GM12864 (cell line): ENCODE results near the gene EPHA5.

Experiments used
- DNase-seq: peaks from one replicate; pipeline ENCODE4 v3.0.0-alpha.2; 2011; ENCODE audit warnings: low read depth
- H3K4me3 ChIP-seq: 2 replicates; pipeline ENCODE4 v1.5.1; 2011; ENCODE audit warnings: mild to moderate bottlenecking, low read depth, low read length, control low read depth
- TF ChIP-seq, protein P1 (sequence below): IDR thresholded peaks from 2 replicates; pipeline ENCODE4 v1.5.1; 2011; ENCODE audit warnings: low read depth, mild to moderate bottlenecking, moderate library complexity, low read length, control low read depth, inconsistent platforms; ENCODE audit errors: missing control alignments

EPHA5 gene

DNA sequence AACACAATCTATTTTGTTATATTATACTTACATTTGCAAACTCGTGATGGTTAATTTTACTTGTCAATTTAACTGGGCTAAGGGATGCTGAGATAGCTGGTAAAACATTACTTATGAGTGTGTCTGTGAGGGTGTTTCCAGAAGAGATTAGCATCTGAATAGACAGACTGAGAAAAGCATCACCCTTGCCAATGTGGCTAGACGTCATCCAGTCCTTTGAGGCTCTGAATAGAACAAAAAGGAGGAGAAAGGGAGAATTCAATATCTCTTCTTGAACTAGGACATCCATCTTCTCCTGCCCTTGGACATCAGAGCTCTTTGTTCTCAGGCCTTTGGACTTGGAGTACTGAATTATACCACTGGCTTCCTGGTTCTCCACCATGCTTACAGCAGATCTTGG lies 154.6 kb downstream of the EPHA5 start:
- no peak overlapping the region for H3K4me3 ChIP-seq
- TF ChIP-seq, protein P1, sequence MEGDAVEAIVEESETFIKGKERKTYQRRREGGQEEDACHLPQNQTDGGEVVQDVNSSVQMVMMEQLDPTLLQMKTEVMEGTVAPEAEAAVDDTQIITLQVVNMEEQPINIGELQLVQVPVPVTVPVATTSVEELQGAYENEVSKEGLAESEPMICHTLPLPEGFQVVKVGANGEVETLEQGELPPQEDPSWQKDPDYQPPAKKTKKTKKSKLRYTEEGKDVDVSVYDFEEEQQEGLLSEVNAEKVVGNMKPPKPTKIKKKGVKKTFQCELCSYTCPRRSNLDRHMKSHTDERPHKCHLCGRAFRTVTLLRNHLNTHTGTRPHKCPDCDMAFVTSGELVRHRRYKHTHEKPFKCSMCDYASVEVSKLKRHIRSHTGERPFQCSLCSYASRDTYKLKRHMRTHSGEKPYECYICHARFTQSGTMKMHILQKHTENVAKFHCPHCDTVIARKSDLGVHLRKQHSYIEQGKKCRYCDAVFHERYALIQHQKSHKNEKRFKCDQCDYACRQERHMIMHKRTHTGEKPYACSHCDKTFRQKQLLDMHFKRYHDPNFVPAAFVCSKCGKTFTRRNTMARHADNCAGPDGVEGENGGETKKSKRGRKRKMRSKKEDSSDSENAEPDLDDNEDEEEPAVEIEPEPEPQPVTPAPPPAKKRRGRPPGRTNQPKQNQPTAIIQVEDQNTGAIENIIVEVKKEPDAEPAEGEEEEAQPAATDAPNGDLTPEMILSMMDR, result no peak
- DNase-seq, result no peak

DNA sequence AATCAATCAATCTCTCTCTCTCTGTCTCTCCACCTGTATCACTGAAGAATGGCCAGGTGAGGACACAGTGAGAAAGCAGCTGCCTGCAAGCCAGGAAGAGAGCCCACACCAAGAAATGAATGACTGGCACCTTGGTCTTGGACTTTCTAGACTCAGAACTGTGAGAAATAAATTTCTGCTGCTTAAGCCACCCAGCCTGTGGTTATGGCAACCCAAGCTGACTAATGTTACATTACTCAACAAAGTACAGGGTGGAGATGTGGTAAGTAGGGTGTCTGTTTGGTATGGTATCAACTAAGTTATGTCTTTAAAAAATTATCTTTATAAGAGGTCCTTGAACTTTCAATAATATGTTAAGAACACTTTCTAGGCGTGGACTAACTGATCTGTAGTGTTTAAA lies 159.3 kb downstream of the EPHA5 start:
- TF ChIP-seq, protein P1, result no peak
- DNase-seq, result no peak
- H3K4me3 ChIP-seq, result no peak overlapping the region

DNA sequence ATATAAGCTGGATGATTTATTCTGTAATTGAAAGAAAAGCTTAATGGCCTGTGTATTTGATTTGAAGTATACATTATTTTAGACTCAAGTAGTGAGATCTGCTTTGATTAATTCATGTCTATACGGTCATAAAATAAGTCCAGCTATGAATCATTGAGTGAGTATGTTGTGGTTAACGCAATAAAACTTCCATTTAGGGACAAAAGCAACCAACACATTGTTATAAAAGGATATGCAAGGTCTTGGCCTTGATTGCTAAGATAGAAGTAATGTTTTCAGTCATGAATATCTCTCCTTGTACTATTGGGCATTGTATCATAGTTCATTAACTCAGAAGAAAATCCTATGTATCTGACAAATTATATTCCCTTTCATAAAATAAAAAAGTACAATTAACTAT lies 162.1 kb downstream of the EPHA5 start:
- no peak overlapping the region for H3K4me3 ChIP-seq
- TF ChIP-seq, protein P1, result no peak
- DNase-seq, result no peak

DNA sequence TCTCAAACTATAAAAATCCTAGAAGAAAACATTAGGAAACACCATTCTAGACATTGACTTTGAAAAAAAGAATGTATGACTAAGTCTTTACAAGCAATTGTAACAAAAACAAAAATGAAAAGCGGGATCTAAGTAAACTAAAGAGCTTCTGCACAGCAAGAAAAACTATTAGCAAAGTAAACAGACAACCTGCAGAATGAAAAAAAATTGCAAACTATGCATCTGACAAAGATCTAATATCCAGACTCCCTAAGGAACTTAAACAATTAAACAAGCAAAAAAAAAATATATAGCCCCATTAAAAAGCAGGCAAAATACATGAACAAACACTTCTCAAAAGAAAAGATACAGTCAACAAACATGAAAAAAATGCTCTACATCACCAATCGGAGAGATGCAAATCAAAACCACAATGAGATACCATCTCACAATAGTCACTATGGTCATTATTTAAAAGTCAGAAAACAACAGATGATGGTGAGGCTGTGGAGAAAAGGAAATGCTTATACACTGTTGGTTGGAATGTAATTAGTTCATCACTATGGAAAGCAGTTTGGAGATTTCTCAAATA lies 168.1 kb downstream of the EPHA5 start:
- DNase-seq, result no peak
- H3K4me3 ChIP-seq, result no peak overlapping the region
- TF ChIP-seq, protein P1, result no peak

DNA sequence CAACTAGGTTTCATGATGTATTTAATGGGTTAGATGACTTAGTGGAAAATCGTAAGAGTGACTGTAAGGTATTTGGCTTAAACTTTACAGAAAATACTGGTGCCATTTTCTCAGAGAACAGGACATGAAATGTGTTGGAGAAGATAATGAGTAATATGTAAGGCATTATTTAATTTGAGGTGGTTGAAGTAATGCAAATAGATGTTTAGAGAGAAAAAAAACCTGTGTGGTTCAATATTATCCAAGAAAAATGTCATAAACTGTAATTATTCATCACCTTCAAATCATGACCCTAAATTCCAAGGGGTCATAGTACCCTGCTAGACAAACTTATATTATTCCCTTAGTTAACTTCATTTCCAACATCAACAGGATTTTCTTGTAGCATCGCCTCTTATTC lies 171.7 kb downstream of the EPHA5 start:
- TF ChIP-seq, protein P1, result no peak
- DNase-seq, result no peak
- H3K4me3 ChIP-seq, result no peak overlapping the region

DNA sequence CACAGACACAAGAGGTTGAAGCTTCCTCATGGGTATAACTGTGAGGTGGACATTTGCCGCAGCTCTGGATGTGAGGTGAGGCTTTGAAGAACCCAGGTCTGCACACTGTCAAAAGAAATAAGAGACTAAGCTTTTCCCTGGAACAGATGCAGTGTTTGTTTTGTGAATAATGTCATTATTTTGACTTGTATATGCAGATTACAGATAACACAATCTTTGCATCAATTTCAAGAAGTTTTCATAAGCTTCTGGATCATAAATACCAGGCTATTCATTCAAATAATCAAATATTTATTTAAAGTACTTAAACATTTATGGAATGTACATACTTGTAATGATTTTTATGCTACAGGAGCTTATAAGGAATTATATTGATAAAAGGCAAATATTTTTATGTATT lies 174.8 kb downstream of the EPHA5 start:
- no peak overlapping the region for H3K4me3 ChIP-seq
- TF ChIP-seq, protein P1, result no peak

DNA sequence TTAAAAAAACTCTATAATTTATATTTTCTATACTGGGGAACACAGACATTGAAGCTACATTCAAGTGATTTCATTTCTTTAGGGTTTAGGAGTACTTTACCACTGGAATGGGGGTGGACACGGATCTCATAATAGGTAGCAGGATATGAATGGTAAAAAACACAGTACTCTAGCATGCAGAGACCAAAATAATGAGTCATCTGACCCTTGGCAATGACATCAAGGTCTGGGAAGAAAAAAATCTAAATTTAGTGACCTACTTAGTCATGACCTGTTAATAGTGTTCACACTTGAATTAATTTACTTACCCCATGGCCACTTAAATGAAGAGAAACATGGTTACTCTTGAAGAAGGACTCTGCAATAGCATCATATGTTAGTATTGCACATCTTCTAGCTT lies 187.9 kb downstream of the EPHA5 start:
- H3K4me3 ChIP-seq, result no peak overlapping the region
- no peak for DNase-seq

More for the DNA sequence above, 174.8 kb downstream of the EPHA5 start:
- DNase-seq, result no peak

More for the DNA sequence above, 187.9 kb downstream of the EPHA5 start:
- TF ChIP-seq, protein P1, result no peak
